Ammon's horn (tissue), 1 donor: ENCODE results near the gene TSGA10IP.

Experiments
- DNase-seq: peaks from one replicate; pipeline ENCODE4 v3.0.0-alpha.2; 2016; ENCODE audit warnings: low spot score

TSGA10IP gene

GRCh38 chr11:65918211-65919140, 26.8 kb upstream of the TSGA10IP start, which contains the start of gene C11orf68:
TSS of gene C11orf68 (minus strand) at chr11:65919062. CDS start at chr11:65919031, 31 bp downstream.
- DNase-seq, result no peak

GRCh38 chr11:65919141-65919572, 26.1 kb upstream of the TSGA10IP start, which contains the start of gene DRAP1:
TSS of gene DRAP1 (plus strand) at chr11:65919426. CDS start at chr11:65919502, 76 bp downstream.
- peak; percentile 100 for DNase-seq

- no peak for DNase-seq
Observed at GRCh38 chr11:65919573-65920371, 25.5 kb upstream of the TSGA10IP start.

GRCh38 chr11:65920372-65920802, 24.9 kb upstream of the TSGA10IP start:
- no peak for DNase-seq

- no peak for DNase-seq
Observed at GRCh38 chr11:65921033-65921555, 24.2 kb upstream of the TSGA10IP start.

GRCh38 chr11:65921876-65922275, 23.4 kb upstream of the TSGA10IP start:
- no peak for DNase-seq

GRCh38 chr11:65922565-65922964, 22.7 kb upstream of the TSGA10IP start:
- DNase-seq, result no peak

GRCh38 chr11:65925397-65925796, 19.9 kb upstream of the TSGA10IP start:
- DNase-seq, result no peak

GRCh38 chr11:65927904-65928397, 17.3 kb upstream of the TSGA10IP start:
- peak; percentile 40 for DNase-seq

GRCh38 chr11:65928667-65929066, 16.6 kb upstream of the TSGA10IP start:
- no peak for DNase-seq

GRCh38 chr11:65931773-65932557, 13.3 kb upstream of the TSGA10IP start:
- no peak for DNase-seq

GRCh38 chr11:65932558-65932919, 12.7 kb upstream of the TSGA10IP start:
- no peak for DNase-seq

- no peak for DNase-seq
Observed at GRCh38 chr11:65934014-65934413, 11.3 kb upstream of the TSGA10IP start.

- no peak for DNase-seq
Observed at GRCh38 chr11:65937766-65938165, 7.5 kb upstream of the TSGA10IP start.

- no peak for DNase-seq
Observed at GRCh38 chr11:65941720-65942310, 3.5 kb upstream of the TSGA10IP start.

GRCh38 chr11:65942531-65942930, 2.7 kb upstream of the TSGA10IP start:
- no peak for DNase-seq

GRCh38 chr11:65944191-65944590, 1.1 kb upstream of the TSGA10IP start:
- DNase-seq, result no peak

GRCh38 chr11:65944767-65945166, 513 bp upstream of the TSGA10IP start:
- DNase-seq, result no peak

- no peak for DNase-seq
Observed at GRCh38 chr11:65945941-65946558, 770 bp downstream of the TSGA10IP start.

- no peak for DNase-seq
Observed at GRCh38 chr11:65946655-65947054, 1.4 kb downstream of the TSGA10IP start.

GRCh38 chr11:65947133-65947532, 1.9 kb downstream of the TSGA10IP start:
- no peak for DNase-seq
